GM18508 (cell line): ENCODE data around the gene MRPL52.
"Not testable (repeated sequence)": the region's sequence is repeated elsewhere in the genome, so short reads cannot be mapped to it uniquely, and the experiment has no call there.

Source experiments
- ATAC-seq: cut with Tn5 transposase; IDR thresholded peaks from one replicate; pipeline ENCODE4 v1.9.1; 2021; ENCODE audit warnings: moderate number of reproducible peaks; ENCODE audit not compliant: insufficient read depth, unreplicated experiment

Gene MRPL52

GRCh38 chr14:22837750-22838538 lies 8.3 kb downstream of the MRPL52 start:
- no peak for ATAC-seq

GRCh38 chr14:22838631-22839041 lies 8.9 kb downstream of the MRPL52 start:
- no peak for ATAC-seq

GRCh38 chr14:22839159-22839779 lies 9.6 kb downstream of the MRPL52 start:
- no peak for ATAC-seq

GRCh38 chr14:22841311-22841710 lies 11.6 kb downstream of the MRPL52 start:
- ATAC-seq, result no peak

- ATAC-seq, result no peak
These were observed 12.1 kb downstream of the MRPL52 start for GRCh38 chr14:22841769-22842168.

GRCh38 chr14:22842211-22843122 lies 12.8 kb downstream of the MRPL52 start:
- ATAC-seq, result no peak

- ATAC-seq, result no peak
These were observed 13.6 kb downstream of the MRPL52 start for GRCh38 chr14:22843123-22843925.

GRCh38 chr14:22844221-22845102 lies 14.8 kb downstream of the MRPL52 start:
- no peak for ATAC-seq

GRCh38 chr14:22845103-22845394 lies 15.4 kb downstream of the MRPL52 start:
- no peak for ATAC-seq

- no peak for ATAC-seq
These were observed 16.3 kb downstream of the MRPL52 start for GRCh38 chr14:22845821-22846625.

- no peak for ATAC-seq
These were observed 17.2 kb downstream of the MRPL52 start for GRCh38 chr14:22846811-22847307.

GRCh38 chr14:22847661-22848341 lies 18.1 kb downstream of the MRPL52 start:
- no peak for ATAC-seq

GRCh38 chr14:22848351-22849164 lies 18.9 kb downstream of the MRPL52 start:
- ATAC-seq, result no peak

GRCh38 chr14:22849212-22849819 lies 19.6 kb downstream of the MRPL52 start:
- ATAC-seq, result no peak

GRCh38 chr14:22850944-22851764 lies 21.5 kb downstream of the MRPL52 start:
- no peak for ATAC-seq

- not testable (repeated sequence) for ATAC-seq
These were observed 22.5 kb downstream of the MRPL52 start for GRCh38 chr14:22852178-22852577.
